Measurements from ENCODE around the gene SORCS1. TPM values are rescaled to one million over a fixed set of nuclear protein-coding genes. Genes with fewer than 3 reads are reported as not detected.

The SORCS1 gene
- total and polyA plus RNA-seq, 2 experiments from 2014 or later: 2.9 to 8.9 TPM

DNA sequence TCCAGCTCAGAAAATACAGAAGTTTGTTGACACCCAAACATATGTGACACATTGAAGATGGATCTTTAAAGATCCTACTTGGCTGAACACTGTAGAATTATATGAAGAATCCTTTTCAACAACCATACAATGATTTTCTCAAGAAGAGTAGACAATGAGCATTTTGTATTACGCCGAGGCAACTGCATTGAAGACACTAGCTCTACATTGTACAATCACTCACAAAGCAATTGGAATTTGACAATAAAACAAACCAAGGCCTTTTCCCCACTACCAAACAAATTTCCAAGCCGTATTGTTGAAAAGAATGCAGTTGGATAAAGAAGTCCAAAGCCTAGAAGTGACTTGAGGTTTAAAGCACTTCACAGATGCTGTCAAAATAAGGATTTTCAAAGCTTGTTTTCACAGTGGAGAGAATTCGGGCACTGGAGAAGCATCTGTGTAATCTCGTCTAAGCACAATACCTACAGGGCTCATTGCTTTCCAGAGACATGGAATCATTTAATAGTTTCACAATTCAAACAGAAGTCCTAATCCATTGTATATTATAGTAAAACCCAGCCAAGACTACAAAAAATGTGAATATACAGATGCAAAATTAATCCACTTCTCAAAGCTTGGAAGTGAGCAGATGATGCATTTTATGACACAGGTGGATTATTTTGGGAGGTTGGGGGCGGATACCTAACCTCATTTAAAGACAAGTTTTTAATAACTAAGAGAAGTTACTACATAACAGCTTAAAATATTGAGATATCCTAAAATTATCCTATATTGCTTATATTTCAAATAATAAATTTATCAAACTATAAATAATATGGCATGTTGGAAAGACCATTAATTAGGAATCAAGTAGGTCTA lies 78.6 kb downstream of the SORCS1 start:
- Mint-ChIP-seq H3K36me3 (ENCODE audit: low read depth) (no peaks in the 10 kb centered on the region), H3K27ac (no peak overlapping the region), H3K9me3 (no peaks in the 10 kb centered on the region), H3K27me3 (ENCODE audit: insufficient read depth, low read depth, poor library complexity) (peaks cover 2% of the 10 kb centered on the region), H3K4me1 (no peaks in the 10 kb centered on the region), H3K4me3 (no peak overlapping the region)
- no peaks in the 10 kb centered on the region for H3K9me2 ChIP-seq (ENCODE audit: insufficient read depth)
- no peak overlapping the region for H2AFZ ChIP-seq
- no peak overlapping the region for H3K4me2 ChIP-seq
- H3K36me3 ChIP-seq (ENCODE audit: insufficient read depth): no peaks in the 10 kb centered on the region
- H3K27ac ChIP-seq (ENCODE audit: low read depth): no peak overlapping the region
- ATAC-seq (no peak), DNase-seq (ENCODE audit: low spot score) (no peak)
- no peak overlapping the region for H3K4me3 ChIP-seq
- H3F3A ChIP-seq (replicated peaks; ENCODE audit: low read depth): no peaks in the 10 kb centered on the region
- no peaks in the 10 kb centered on the region for H4K20me1 ChIP-seq (replicated peaks; ENCODE audit: insufficient read depth)
- TF ChIP-seq NANOG (IDR thresholded peaks at IDR 0.05; ENCODE audit: borderline replicate concordance): no peak
- no peak for TF ChIP-seq STAT1 (IDR thresholded peaks at IDR 0.05; ENCODE audit: unreplicated experiment)
- TF ChIP-seq, protein P1, sequence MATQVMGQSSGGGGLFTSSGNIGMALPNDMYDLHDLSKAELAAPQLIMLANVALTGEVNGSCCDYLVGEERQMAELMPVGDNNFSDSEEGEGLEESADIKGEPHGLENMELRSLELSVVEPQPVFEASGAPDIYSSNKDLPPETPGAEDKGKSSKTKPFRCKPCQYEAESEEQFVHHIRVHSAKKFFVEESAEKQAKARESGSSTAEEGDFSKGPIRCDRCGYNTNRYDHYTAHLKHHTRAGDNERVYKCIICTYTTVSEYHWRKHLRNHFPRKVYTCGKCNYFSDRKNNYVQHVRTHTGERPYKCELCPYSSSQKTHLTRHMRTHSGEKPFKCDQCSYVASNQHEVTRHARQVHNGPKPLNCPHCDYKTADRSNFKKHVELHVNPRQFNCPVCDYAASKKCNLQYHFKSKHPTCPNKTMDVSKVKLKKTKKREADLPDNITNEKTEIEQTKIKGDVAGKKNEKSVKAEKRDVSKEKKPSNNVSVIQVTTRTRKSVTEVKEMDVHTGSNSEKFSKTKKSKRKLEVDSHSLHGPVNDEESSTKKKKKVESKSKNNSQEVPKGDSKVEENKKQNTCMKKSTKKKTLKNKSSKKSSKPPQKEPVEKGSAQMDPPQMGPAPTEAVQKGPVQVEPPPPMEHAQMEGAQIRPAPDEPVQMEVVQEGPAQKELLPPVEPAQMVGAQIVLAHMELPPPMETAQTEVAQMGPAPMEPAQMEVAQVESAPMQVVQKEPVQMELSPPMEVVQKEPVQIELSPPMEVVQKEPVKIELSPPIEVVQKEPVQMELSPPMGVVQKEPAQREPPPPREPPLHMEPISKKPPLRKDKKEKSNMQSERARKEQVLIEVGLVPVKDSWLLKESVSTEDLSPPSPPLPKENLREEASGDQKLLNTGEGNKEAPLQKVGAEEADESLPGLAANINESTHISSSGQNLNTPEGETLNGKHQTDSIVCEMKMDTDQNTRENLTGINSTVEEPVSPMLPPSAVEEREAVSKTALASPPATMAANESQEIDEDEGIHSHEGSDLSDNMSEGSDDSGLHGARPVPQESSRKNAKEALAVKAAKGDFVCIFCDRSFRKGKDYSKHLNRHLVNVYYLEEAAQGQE (IDR thresholded peaks at IDR 0.05; ENCODE audit: unreplicated experiment): no peak
- no peak for TF ChIP-seq EZH2 (IDR thresholded peaks at IDR 0.05; ENCODE audit: low read depth, unreplicated experiment)
- TF ChIP-seq, protein P2, sequence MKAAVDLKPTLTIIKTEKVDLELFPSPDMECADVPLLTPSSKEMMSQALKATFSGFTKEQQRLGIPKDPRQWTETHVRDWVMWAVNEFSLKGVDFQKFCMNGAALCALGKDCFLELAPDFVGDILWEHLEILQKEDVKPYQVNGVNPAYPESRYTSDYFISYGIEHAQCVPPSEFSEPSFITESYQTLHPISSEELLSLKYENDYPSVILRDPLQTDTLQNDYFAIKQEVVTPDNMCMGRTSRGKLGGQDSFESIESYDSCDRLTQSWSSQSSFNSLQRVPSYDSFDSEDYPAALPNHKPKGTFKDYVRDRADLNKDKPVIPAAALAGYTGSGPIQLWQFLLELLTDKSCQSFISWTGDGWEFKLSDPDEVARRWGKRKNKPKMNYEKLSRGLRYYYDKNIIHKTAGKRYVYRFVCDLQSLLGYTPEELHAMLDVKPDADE (IDR thresholded peaks at IDR 0.05): no peak
- TF ChIP-seq POLR2AphosphoS5 (IDR thresholded peaks at IDR 0.05; ENCODE audit: low read depth): no peak
- no peak for TF ChIP-seq CREB1 (CRISPR knock-in tag; IDR thresholded peaks at IDR 0.05; ENCODE audit: low read depth)
- TF ChIP-seq, protein P3, sequence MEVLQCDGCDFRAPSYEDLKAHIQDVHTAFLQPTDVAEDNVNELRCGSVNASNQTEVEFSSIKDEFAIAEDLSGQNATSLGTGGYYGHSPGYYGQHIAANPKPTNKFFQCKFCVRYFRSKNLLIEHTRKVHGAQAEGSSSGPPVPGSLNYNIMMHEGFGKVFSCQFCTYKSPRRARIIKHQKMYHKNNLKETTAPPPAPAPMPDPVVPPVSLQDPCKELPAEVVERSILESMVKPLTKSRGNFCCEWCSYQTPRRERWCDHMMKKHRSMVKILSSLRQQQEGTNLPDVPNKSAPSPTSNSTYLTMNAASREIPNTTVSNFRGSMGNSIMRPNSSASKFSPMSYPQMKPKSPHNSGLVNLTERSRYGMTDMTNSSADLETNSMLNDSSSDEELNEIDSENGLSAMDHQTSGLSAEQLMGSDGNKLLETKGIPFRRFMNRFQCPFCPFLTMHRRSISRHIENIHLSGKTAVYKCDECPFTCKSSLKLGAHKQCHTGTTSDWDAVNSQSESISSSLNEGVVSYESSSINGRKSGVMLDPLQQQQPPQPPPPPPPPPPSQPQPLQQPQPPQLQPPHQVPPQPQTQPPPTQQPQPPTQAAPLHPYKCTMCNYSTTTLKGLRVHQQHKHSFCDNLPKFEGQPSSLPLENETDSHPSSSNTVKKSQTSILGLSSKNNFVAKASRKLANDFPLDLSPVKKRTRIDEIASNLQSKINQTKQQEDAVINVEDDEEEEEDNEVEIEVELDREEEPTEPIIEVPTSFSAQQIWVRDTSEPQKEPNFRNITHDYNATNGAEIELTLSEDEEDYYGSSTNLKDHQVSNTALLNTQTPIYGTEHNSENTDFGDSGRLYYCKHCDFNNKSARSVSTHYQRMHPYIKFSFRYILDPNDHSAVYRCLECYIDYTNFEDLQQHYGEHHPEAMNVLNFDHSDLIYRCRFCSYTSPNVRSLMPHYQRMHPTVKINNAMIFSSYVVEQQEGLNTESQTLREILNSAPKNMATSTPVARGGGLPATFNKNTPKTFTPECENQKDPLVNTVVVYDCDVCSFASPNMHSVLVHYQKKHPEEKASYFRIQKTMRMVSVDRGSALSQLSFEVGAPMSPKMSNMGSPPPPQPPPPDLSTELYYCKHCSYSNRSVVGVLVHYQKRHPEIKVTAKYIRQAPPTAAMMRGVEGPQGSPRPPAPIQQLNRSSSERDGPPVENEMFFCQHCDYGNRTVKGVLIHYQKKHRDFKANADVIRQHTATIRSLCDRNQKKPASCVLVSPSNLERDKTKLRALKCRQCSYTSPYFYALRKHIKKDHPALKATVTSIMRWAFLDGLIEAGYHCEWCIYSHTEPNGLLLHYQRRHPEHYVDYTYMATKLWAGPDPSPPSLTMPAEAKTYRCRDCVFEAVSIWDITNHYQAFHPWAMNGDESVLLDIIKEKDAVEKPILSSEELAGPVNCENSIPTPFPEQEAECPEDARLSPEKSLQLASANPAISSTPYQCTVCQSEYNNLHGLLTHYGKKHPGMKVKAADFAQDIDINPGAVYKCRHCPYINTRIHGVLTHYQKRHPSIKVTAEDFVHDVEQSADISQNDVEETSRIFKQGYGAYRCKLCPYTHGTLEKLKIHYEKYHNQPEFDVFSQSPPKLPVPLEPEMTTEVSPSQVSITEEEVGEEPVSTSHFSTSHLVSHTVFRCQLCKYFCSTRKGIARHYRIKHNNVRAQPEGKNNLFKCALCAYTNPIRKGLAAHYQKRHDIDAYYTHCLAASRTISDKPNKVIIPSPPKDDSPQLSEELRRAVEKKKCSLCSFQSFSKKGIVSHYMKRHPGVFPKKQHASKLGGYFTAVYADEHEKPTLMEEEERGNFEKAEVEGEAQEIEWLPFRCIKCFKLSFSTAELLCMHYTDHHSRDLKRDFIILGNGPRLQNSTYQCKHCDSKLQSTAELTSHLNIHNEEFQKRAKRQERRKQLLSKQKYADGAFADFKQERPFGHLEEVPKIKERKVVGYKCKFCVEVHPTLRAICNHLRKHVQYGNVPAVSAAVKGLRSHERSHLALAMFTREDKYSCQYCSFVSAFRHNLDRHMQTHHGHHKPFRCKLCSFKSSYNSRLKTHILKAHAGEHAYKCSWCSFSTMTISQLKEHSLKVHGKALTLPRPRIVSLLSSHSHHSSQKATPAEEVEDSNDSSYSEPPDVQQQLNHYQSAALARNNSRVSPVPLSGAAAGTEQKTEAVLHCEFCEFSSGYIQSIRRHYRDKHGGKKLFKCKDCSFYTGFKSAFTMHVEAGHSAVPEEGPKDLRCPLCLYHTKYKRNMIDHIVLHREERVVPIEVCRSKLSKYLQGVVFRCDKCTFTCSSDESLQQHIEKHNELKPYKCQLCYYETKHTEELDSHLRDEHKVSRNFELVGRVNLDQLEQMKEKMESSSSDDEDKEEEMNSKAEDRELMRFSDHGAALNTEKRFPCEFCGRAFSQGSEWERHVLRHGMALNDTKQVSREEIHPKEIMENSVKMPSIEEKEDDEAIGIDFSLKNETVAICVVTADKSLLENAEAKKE (CRISPR knock-in tag; IDR thresholded peaks at IDR 0.05): no peak
- no peak for TF ChIP-seq ZNF331 (CRISPR knock-in tag; IDR thresholded peaks at IDR 0.05; ENCODE audit: low read depth)
- TF ChIP-seq, protein P4, sequence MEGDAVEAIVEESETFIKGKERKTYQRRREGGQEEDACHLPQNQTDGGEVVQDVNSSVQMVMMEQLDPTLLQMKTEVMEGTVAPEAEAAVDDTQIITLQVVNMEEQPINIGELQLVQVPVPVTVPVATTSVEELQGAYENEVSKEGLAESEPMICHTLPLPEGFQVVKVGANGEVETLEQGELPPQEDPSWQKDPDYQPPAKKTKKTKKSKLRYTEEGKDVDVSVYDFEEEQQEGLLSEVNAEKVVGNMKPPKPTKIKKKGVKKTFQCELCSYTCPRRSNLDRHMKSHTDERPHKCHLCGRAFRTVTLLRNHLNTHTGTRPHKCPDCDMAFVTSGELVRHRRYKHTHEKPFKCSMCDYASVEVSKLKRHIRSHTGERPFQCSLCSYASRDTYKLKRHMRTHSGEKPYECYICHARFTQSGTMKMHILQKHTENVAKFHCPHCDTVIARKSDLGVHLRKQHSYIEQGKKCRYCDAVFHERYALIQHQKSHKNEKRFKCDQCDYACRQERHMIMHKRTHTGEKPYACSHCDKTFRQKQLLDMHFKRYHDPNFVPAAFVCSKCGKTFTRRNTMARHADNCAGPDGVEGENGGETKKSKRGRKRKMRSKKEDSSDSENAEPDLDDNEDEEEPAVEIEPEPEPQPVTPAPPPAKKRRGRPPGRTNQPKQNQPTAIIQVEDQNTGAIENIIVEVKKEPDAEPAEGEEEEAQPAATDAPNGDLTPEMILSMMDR (conservative IDR thresholded peaks at IDR 0.05; ENCODE audit: low read depth in 2 of 2): no peak
- no peak for TF ChIP-seq JUNB (IDR thresholded peaks at IDR 0.05; ENCODE audit: unreplicated experiment)
- no peak for TF ChIP-seq ZNF114 (CRISPR knock-in tag; IDR thresholded peaks at IDR 0.05)
- no peak for TF ChIP-seq EZH2phosphoT487 (IDR thresholded peaks at IDR 0.05; ENCODE audit: unreplicated experiment)
- H3K79me2 ChIP-seq (replicated peaks; ENCODE audit: insufficient read depth): no peaks in the 10 kb centered on the region
- H3K4me1 ChIP-seq (ENCODE audit: insufficient read depth): 0 out of 2 replicates have a peak, but pooled peaks cover 6% of the 10 kb centered on the region
- no peaks in the 10 kb centered on the region for H3K27me3 ChIP-seq (ENCODE audit: insufficient read depth)

All from GM23338 (cell line).